GM21576 (cell line): ENCODE measurements around the gene ISL1.

Source experiments
- ATAC-seq: cut with Tn5 transposase; IDR thresholded peaks from one replicate; pipeline ENCODE4 v1.9.1; 2021; ENCODE audit warnings: mild to moderate bottlenecking, moderate library complexity; ENCODE audit not compliant: unreplicated experiment

ISL1 gene

GRCh38 chr5:51439232-51439631 is 56.0 kb downstream of the ISL1 start:
- no peak for ATAC-seq
